Measurements from ENCODE around the gene IL1RAPL1. TPM values are rescaled to one million over a fixed set of nuclear protein-coding genes. Genes with fewer than 3 reads are reported as not detected.

Gene IL1RAPL1
- total RNA-seq, 3 donors from 2014 or later: 0.34 to 0.79 TPM; not detected in 1

DNA sequence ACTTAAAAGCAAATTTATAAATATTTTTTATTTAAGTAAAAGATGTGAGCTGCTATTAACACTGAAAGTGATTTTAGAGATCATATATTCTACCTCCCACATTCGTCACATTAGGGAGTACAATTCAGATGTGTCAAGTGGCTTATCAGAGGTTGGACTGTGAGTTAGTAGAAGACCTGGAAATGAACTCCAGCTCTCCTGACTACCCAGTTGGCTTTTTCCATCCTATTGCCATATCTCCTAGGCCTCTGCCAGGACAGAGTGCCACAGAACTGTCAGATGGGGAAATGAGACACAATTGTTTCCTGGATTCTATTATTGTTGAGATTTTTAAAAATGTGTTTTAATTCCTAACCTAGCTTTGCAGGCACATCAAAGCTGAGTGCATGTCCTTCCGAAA, 994.0 kb downstream of the IL1RAPL1 start:
- intact Hi-C loops (cut with DNase I, micrococcal nuclease): no loop called here
- no peak overlapping the region for H3K4me3 ChIP-seq
- H3K4me1 ChIP-seq (ENCODE audit: low read depth): no peaks in the 10 kb centered on the region
- H3K36me3 ChIP-seq (ENCODE audit: low read depth): no peaks in the 10 kb centered on the region
- TF ChIP-seq, protein P1, sequence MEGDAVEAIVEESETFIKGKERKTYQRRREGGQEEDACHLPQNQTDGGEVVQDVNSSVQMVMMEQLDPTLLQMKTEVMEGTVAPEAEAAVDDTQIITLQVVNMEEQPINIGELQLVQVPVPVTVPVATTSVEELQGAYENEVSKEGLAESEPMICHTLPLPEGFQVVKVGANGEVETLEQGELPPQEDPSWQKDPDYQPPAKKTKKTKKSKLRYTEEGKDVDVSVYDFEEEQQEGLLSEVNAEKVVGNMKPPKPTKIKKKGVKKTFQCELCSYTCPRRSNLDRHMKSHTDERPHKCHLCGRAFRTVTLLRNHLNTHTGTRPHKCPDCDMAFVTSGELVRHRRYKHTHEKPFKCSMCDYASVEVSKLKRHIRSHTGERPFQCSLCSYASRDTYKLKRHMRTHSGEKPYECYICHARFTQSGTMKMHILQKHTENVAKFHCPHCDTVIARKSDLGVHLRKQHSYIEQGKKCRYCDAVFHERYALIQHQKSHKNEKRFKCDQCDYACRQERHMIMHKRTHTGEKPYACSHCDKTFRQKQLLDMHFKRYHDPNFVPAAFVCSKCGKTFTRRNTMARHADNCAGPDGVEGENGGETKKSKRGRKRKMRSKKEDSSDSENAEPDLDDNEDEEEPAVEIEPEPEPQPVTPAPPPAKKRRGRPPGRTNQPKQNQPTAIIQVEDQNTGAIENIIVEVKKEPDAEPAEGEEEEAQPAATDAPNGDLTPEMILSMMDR (IDR thresholded peaks at IDR 0.05): no peak
- ATAC-seq (no peak), DNase-seq (no peak)
- no peaks in the 10 kb centered on the region for H3K9me3 ChIP-seq

DNA sequence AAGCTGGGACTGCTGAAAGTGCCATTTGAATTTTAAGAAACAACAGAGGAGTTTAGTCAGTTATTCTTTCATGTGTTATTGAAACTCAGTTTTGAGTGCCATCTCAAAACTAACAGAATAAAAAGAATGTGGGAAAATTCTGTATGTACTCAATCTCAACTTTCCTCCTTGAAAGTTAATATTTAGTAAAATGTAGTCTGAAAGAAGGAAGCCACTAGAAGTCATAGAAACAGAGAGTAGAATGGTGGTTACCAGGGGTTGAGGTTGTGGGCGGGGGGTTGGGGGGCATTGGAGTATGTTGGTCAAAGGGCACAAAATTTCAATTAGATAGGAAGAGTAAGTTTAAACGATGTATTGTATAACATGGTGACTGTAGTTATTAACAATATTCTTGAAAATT, 999.9 kb downstream of the IL1RAPL1 start:
- DNase-seq: no peak
- ATAC-seq: no peak
- TF ChIP-seq, protein P1 (IDR thresholded peaks at IDR 0.05): no peak
- Histone ChIP-seq H3K36me3 (ENCODE audit: low read depth) (no peaks in the 10 kb centered on the region), H3K9me3 (no peaks in the 10 kb centered on the region), H3K4me3 (no peak overlapping the region), H3K4me1 (ENCODE audit: low read depth) (no peaks in the 10 kb centered on the region)
- intact Hi-C loops (cut with DNase I, micrococcal nuclease): no loop called here

DNA sequence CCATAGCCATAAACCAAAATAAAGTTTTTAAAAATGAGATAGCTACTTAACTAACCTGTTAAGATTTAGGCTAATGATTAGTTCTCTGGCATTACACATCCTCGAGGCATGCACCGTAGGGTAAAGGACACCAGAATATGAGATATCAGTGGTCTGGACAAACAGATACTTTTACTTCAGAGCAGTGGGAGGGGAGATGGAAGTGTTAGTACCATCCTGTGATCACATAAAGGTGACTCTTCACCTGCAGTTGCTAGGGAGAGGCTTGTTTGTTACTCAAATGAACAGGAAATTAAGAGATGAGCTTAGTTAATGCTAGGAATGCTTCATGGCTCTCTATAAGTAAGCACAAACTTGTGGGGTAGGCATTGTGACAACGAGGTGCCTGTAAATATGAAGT, 1003.7 kb downstream of the IL1RAPL1 start:
- no peaks in the 10 kb centered on the region for H3K4me1 ChIP-seq (ENCODE audit: low read depth)
- ATAC-seq: no peak
- H3K4me3 ChIP-seq: no peak overlapping the region
- intact Hi-C loops (cut with DNase I, micrococcal nuclease): no loop called here
- no peak for DNase-seq
- no peaks in the 10 kb centered on the region for H3K9me3 ChIP-seq
- TF ChIP-seq, protein P1 (IDR thresholded peaks at IDR 0.05): no peak
- H3K36me3 ChIP-seq (ENCODE audit: low read depth): no peaks in the 10 kb centered on the region

DNA sequence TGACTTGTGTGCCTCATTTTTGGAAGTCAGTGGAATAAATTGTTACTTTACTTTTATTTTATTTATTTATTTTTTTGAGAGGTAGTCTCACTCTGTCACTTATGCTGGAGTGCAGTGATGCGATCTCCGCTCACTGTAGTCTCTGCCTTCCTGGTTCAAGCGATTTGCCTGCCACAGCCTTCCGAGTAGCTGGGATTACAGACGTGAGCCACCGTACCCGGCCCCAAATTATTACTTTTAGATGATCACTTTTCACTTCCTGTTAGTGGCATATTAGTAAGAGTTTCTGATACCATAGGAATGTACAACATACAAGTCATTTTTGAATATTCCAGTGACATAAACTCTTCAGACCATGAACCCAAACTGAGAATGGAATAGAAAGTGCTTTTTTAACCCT, 1017.1 kb downstream of the IL1RAPL1 start:
- intact Hi-C loops (cut with DNase I, micrococcal nuclease): no loop called here

DNA sequence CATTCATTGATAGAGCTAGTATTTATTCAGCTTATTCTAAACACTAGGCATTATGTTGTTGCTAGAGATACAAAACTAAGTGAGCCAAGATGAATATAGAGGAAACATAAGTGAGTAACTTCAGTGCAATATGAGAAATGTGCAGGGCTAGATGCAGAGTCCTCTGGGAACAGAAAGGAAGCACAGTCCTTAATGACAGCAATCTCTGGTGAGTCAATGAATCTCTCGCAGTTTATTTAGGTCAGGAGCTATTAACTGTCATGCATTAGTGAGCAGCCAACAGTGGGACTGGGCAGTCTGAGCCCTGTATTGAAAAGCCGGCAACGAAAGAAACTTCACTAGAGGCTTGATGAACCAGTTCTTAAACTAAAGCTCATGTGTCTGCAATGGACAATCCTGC, 1030.0 kb downstream of the IL1RAPL1 start:
- no peaks in the 10 kb centered on the region for H3K4me1 ChIP-seq (ENCODE audit: low read depth)
- ATAC-seq (no peak), DNase-seq (no peak)
- no peaks in the 10 kb centered on the region for H3K9me3 ChIP-seq
- no peak overlapping the region for H3K4me3 ChIP-seq
- intact Hi-C loops (cut with DNase I, micrococcal nuclease): no loop called here
- no peaks in the 10 kb centered on the region for H3K36me3 ChIP-seq (ENCODE audit: low read depth)
- TF ChIP-seq, protein P1 (IDR thresholded peaks at IDR 0.05): no peak

More for the DNA sequence above, 1017.1 kb downstream of the IL1RAPL1 start:
- Histone ChIP-seq H3K4me1 (ENCODE audit: low read depth) (no peaks in the 10 kb centered on the region), H3K9me3 (no peaks in the 10 kb centered on the region), H3K36me3 (ENCODE audit: low read depth) (no peaks in the 10 kb centered on the region), H3K4me3 (no peak overlapping the region)
- TF ChIP-seq, protein P1 (IDR thresholded peaks at IDR 0.05): no peak
- no peak for ATAC-seq
- DNase-seq: no peak

DNA sequence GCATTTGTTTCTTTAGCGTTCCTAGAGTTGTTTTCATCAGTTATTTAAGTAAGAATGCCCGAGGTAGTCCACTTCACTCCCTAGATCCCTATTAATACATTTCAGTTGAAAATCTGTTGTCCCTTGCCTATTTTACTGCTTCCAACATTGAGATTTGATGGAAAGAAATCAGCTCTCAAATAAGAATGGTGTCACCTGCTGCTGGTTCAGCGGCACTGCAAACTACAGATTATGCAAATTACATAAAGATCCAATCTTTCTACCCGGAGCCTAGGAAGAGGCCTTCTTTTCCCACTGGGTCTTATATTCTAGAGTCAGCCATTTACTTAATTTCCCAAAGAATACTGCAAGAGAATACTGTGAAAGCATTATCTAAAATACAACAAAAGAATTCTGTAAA, 1030.5 kb downstream of the IL1RAPL1 start:
- H3K4me3 ChIP-seq: no peak overlapping the region
- no peaks in the 10 kb centered on the region for H3K36me3 ChIP-seq (ENCODE audit: low read depth)
- intact Hi-C loops (cut with DNase I, micrococcal nuclease): no loop called here
- H3K9me3 ChIP-seq: no peaks in the 10 kb centered on the region
- ATAC-seq (no peak), DNase-seq (no peak)
- H3K4me1 ChIP-seq (ENCODE audit: low read depth): no peaks in the 10 kb centered on the region
- TF ChIP-seq, protein P1 (IDR thresholded peaks at IDR 0.05): no peak

All from mucosa of descending colon (tissue), 3 donors.